ENCODE measurements around the gene SLC1A7. TPM values are rescaled to one million over a fixed set of nuclear protein-coding genes. Genes with fewer than 3 reads are reported as not detected.

SLC1A7 gene
- total RNA-seq, 2 donors from 2014 or later, result not detected

DNA sequence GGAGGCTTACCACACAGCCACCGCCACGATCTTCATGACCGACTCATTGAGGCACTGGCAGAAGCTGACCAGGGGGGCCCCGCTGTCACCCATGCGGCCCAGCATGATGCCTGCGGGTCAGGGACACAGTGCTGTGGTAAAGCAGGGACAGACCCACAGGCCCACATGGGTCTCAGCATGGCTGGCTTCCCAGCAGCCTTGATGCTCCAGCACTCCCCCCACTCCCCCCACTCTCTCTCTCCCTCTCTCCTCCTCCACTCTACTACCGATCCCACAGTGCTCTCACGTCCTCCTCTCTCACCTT lies 49.0 kb downstream of the SLC1A7 start:
- no peak for DNase-seq
- Mint-ChIP-seq H3K27me3 (no peaks in the 10 kb centered on the region), H3K4me1 (peaks cover 5% of the 10 kb centered on the region), H3K27ac (no peak overlapping the region), H3K36me3 (ENCODE audit: low read depth) (no peaks in the 10 kb centered on the region), H3K4me3 (no peak overlapping the region)
- H3K9me3 ChIP-seq (ENCODE audit: control insufficient read depth, low read length, poor library complexity, severe bottlenecking), result no peaks in the 10 kb centered on the region
- ATAC-seq, result no peak

DNA sequence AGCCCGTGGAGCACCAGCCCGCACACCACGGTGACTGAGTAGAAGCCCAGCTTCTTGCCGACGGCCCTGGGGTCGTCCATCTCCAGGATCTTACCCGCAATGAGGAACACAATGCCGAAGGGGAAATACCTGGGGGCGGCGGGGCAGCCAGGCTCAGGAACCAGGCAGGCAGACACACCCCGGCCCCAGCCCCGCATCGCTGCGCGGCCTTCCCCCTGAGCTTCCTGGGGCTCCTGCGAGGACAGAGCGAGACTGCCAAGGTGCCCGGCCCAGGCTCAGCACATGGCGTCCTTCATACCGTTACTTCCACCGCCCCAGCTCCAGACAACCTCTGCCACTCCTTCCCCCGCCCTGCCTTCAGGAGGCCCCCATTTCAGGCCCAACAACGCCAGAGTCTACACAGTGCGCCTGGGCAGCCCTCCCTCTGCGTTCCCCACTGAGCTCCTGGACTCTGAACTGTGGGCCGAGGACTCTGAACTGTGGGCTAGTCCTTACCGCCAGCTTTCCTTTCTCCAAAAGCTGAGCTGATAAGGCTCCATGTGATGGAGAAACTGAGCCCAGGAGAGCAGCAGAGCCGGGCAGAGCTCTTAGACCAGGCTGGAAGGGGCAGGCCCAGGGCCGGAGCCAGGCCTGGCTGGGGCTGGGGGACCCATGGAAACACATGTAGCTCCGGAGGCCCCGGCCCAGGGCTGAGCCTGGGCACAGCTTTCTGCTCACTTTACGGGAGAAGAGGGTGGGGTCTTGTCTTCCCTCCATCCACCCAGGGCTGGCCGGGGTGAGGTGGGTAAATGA lies 49.6 kb downstream of the SLC1A7 start:
- H3K4me3 Mint-ChIP-seq, result no peak overlapping the region
- ATAC-seq (no peak), DNase-seq (no peak)
- H3K9me3 ChIP-seq (ENCODE audit: control insufficient read depth, low read length, poor library complexity, severe bottlenecking), result no peaks in the 10 kb centered on the region
- H3K36me3 Mint-ChIP-seq (ENCODE audit: low read depth), result no peaks in the 10 kb centered on the region
- H3K27me3 Mint-ChIP-seq, result no peaks in the 10 kb centered on the region
- peaks cover 5% of the 10 kb centered on the region for H3K4me1 Mint-ChIP-seq
- no peak overlapping the region for H3K27ac Mint-ChIP-seq

DNA sequence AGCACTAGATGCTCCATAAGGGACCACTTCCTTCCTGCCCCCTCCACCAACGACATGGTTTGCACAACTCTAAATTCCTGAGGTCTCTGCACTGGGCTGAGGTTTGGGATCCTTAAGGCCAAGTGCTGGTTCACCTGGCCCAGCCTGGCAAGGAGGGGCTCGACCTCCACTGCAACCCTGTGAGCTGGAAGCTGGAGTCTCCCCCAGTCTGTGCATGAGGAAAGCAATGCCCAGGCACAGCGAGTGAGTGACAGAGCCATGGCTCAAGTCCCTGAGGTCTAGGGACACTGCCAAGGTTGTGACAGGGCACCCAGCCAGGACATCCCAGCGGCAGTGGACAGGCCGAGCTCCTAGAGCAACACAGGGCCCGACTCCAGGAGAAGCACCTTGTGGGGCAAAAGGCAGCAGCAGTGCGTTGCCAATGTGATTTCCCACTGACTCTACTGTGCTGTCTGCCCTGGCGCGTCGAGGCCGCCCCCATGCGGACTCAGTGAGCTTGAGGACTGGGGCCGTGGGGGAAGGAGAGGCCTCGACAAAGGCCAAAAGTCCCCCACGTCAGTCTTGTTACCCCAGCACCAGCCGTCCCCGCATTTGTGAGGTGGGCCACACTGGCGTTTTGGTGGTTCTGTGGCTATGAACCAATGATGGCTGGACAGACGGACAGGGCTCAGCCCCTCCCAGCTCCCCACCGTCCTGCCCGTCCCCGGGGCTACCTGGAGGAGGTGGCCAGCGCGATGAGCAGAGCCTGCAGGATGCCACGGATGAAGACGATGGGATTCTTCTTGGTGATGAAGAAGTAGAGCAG lies 50.4 kb downstream of the SLC1A7 start:
- H3K9me3 ChIP-seq (ENCODE audit: control insufficient read depth, low read length, poor library complexity, severe bottlenecking), result no peaks in the 10 kb centered on the region
- no peak overlapping the region for H3K27ac Mint-ChIP-seq
- H3K4me1 Mint-ChIP-seq, result peaks cover 5% of the 10 kb centered on the region
- no peaks in the 10 kb centered on the region for H3K36me3 Mint-ChIP-seq (ENCODE audit: low read depth)
- ATAC-seq (no peak), DNase-seq (no peak)
- H3K27me3 Mint-ChIP-seq, result no peaks in the 10 kb centered on the region
- no peak overlapping the region for H3K4me3 Mint-ChIP-seq

GRCh38 chr1:53090227-53091147 lies 52.0 kb downstream of the SLC1A7 start:
- ATAC-seq (no peak), DNase-seq (no peak)
- Mint-ChIP-seq H3K4me1 (peaks cover 5% of the 10 kb centered on the region), H3K4me3 (no peak overlapping the region), H3K27me3 (no peaks in the 10 kb centered on the region), H3K36me3 (ENCODE audit: low read depth) (no peaks in the 10 kb centered on the region), H3K27ac (no peak overlapping the region)
- H3K9me3 ChIP-seq (ENCODE audit: control insufficient read depth, low read length, poor library complexity, severe bottlenecking), result no peaks in the 10 kb centered on the region

DNA sequence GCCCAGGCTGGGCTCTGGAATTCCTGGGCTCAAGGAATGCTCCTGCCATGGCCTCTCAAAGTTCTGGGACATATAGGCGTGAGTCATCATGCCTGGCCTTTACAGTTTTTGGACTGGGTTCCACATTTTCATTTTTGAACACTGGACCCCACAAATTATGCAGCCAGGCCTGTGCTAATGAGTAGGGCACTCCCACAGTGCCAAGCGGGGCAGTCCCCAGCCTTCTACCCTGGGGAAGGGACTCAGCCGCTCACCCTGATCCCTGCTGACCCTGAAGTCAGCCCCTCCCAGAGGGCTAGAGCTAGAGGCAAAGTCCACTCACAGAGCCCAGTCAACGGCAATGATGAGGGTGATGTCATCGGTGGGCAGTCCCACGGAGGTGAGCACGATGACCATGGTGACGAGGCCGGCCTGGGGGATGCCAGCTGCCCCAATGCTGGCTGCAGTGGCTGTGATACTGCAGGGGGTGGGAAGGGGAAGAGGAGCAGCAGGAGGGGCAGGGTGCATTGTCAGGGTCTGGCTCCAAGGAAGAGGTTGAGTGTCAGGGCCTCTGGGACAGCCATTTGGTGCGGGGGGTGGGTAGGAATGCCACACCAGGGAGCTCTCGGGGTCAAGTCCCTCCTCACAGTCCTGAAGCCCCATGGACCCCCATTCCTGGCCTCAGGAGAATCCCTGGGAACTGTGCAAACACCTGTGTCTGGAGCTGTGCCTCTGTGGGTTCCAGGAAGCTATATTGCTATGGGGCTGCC lies 52.8 kb downstream of the SLC1A7 start:
- no peaks in the 10 kb centered on the region for H3K9me3 ChIP-seq (ENCODE audit: control insufficient read depth, low read length, poor library complexity, severe bottlenecking)
- H3K27me3 Mint-ChIP-seq, result peaks cover 2% of the 10 kb centered on the region
- no peak overlapping the region for H3K4me3 Mint-ChIP-seq
- DNase-seq (no peak), ATAC-seq (no peak)
- no peak overlapping the region for H3K27ac Mint-ChIP-seq
- H3K36me3 Mint-ChIP-seq (ENCODE audit: low read depth), result peaks cover 1% of the 10 kb centered on the region
- peaks cover 5% of the 10 kb centered on the region for H3K4me1 Mint-ChIP-seq

DNA sequence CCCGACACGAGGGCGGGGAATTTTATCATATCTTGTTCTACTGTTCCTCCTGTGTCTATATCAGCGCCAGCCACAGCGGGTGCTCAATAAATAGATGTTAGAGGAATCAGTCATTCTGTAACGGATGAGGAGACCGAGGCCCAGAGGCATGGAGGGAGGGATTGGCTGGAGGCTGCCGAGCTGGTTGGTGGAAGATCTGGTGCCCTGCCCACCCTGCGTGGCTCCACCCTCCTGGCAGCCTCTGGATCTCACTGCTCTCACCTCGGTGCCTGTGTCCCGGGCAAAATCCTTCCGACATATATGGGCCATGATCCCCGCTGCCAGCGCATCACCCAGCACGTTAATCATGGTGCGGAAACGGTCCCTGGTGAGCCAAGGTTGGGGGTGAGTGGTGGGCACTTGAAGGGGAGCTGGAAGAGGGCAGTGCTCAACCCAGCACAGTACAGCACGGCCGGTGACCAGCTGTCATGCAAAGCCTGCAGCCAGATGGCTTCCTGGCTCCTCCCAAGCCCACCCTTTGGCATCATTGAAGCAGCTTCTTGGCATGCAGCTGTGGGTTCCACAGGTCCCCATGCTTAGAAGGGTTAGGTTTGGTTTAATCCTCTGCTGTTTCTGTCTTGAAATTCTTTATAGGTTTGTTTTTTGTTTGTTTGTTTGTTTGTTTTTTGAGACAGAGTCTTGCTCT lies 53.7 kb downstream of the SLC1A7 start:
- no peaks in the 10 kb centered on the region for H3K9me3 ChIP-seq (ENCODE audit: control insufficient read depth, low read length, poor library complexity, severe bottlenecking)
- Mint-ChIP-seq H3K4me1 (peaks cover 5% of the 10 kb centered on the region), H3K36me3 (ENCODE audit: low read depth) (peaks cover 3% of the 10 kb centered on the region), H3K27me3 (peaks cover 7% of the 10 kb centered on the region), H3K27ac (no peak overlapping the region), H3K4me3 (no peak overlapping the region)
- ATAC-seq (no peak), DNase-seq (no peak)

DNA sequence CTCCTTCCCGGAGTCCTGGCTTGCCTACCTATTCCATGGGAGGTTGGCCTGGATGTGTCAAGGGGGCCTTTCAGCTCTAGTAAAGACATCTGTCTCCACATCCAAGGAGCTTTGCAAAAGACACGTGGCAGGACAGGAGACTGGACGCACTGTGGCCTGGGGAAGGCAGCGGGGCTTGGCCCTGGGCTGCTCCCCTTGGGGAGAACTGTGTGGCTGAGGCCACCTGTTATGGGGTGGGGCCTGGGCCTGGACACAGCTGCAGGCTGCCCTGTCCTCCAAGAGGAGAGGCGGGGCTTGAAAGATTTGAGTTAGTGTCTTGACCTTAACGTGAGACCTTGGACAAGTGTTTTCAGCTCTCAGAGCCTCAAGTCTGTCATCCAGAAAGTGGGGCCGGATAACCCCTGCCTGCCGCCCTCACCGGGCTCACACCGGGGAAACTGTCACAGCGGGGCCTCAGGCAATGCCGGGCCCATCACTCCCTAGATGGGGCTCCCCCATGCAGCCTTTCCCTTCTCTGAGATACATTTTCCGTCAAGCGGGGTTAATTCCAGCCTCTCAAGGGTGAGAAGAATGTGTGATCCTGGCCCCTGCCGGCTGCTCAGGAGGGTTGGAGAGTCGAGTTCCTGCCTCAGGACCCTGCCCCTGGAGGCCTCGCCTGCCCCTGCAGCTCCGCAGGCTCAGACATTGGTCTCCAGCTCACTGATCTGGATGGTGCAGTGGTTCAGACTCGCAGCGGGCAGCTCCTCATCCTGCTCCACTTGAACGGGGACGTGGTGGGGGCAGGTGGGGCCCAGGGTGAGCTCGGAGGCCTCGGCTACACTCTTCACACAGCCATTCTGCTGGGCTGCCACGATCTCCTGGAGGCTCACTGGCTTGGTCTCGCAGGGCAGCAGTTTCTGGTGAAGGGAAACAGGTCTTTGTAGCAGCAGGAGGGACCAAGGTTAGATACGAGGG lies 54.8 kb downstream of the SLC1A7 start:
- H3K27me3 Mint-ChIP-seq, result peaks cover 15% of the 10 kb centered on the region
- H3K36me3 Mint-ChIP-seq (ENCODE audit: low read depth), result peaks cover 3% of the 10 kb centered on the region
- H3K27ac Mint-ChIP-seq, result no peak overlapping the region
- no peak overlapping the region for H3K4me3 Mint-ChIP-seq
- H3K9me3 ChIP-seq (ENCODE audit: control insufficient read depth, low read length, poor library complexity, severe bottlenecking), result no peaks in the 10 kb centered on the region
- ATAC-seq (no peak), DNase-seq (no peak)
- peaks cover 10% of the 10 kb centered on the region for H3K4me1 Mint-ChIP-seq

GRCh38 chr1:53086491-53087070 lies 55.9 kb downstream of the SLC1A7 start:
- Mint-ChIP-seq H3K27ac (no peak overlapping the region), H3K36me3 (ENCODE audit: low read depth) (peaks cover 3% of the 10 kb centered on the region), H3K4me3 (no peak overlapping the region), H3K27me3 (peaks cover 15% of the 10 kb centered on the region), H3K4me1 (peaks cover 10% of the 10 kb centered on the region)
- ATAC-seq (no peak), DNase-seq (no peak)
- no peaks in the 10 kb centered on the region for H3K9me3 ChIP-seq (ENCODE audit: control insufficient read depth, low read length, poor library complexity, severe bottlenecking)

DNA sequence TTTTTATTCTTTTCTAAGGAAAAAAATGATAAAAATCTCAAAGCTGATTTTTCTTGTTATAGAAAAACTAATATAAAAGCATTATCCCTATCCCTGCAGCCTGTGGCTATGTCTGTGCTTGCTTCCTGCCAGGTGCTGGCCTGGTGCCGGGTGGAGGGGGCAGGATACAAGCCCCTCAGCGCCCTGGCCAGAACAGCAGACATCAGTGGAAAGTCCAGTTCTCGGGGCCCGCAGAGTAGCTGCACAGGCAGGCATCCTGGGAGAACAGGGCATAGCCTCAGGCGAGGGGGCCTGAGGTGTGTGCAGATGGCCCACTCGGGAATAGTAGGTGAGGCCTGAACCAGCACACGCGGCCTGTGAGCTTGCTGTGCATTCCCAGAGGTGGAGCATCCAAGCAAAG lies 57.0 kb downstream of the SLC1A7 start:
- H3K4me3 Mint-ChIP-seq, result no peak overlapping the region
- H3K27ac Mint-ChIP-seq, result no peak overlapping the region
- H3K9me3 ChIP-seq (ENCODE audit: control insufficient read depth, low read length, poor library complexity, severe bottlenecking), result no peaks in the 10 kb centered on the region
- DNase-seq (no peak), ATAC-seq (no peak)
- peaks cover 10% of the 10 kb centered on the region for H3K4me1 Mint-ChIP-seq
- peaks cover 15% of the 10 kb centered on the region for H3K27me3 Mint-ChIP-seq
- peaks cover 3% of the 10 kb centered on the region for H3K36me3 Mint-ChIP-seq (ENCODE audit: low read depth)

DNA sequence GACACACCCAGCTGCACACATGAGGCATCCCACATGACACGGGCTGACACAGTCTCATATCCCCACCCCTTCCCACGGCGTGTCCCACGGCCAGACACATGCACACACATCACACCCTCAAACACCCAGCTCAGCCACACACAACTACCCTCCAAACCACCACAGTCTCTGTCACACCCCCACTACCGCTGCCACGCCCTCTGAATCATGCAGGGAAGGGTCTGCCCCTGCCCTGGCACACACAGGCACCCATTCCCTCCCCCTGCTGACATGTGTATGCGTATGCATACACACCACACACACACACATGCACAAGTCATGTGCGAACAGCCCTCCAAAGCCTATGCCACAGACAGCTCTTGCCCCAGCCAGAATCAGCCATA lies 57.9 kb downstream of the SLC1A7 start:
- ATAC-seq (no peak), DNase-seq (no peak)
- H3K36me3 Mint-ChIP-seq (ENCODE audit: low read depth), result peaks cover 3% of the 10 kb centered on the region
- no peaks in the 10 kb centered on the region for H3K9me3 ChIP-seq (ENCODE audit: control insufficient read depth, low read length, poor library complexity, severe bottlenecking)
- no peak overlapping the region for H3K4me3 Mint-ChIP-seq
- H3K27me3 Mint-ChIP-seq, result peaks cover 15% of the 10 kb centered on the region
- H3K4me1 Mint-ChIP-seq, result peaks cover 10% of the 10 kb centered on the region
- no peak overlapping the region for H3K27ac Mint-ChIP-seq
